Measurements from ENCODE around the gene KCNJ12. TPM values are rescaled to one million over a fixed set of nuclear protein-coding genes. Genes with fewer than 3 reads are reported as not detected.
"Not testable (repeated sequence)": the region's sequence is repeated elsewhere in the genome, so short reads cannot be mapped to it uniquely, and the experiment has no call there.

Gene KCNJ12
- total RNA-seq: 1 to 10 TPM; 1.5 to 3.2 (median 2.5) TPM

DNA sequence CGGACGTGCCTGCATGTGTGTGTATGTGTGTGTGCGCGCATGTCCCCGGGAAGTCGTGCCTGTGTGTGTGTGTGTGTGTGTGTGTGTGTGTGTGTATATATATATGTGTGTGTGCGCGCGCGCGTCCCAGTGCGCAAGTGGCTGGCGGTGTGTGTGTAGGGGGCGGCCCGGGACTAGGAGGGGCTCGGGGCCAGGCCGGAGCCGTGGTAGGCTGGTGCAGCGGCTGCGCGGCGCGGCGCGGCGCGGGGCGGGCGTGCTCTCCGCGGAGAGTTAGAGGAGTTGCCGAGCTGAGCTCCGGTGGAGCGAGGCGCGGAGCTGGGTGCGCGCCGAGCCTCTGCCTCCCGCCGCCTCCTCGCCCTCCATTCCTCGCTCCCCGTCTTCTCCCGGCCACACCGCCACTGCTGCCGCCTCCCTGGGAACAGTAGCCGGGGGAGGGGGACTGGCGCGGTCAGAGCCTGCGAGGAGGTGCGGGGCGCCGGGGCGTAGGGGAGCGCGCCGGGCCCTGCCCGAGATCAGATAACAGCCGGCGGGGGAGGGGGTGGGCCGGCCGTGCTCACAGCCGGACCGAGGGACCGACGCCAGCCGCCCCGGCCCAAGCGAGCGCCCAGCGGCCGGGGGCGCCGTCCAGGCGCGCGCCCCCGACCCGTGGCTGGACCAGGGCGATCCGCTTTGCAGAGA lies at the start of gene KCNJ12:
Gene KCNJ12, plus strand, starts transcription at position 277 of the 678 bp plus-strand sequence. CDS start 38,986 bp downstream, outside the sequence.
- DNase-seq (ENCODE audit: low spot score): no peak
- ATAC-seq (ENCODE audit: low FRiP score): peak; percentile 20
- TF ChIP-seq, protein P1, sequence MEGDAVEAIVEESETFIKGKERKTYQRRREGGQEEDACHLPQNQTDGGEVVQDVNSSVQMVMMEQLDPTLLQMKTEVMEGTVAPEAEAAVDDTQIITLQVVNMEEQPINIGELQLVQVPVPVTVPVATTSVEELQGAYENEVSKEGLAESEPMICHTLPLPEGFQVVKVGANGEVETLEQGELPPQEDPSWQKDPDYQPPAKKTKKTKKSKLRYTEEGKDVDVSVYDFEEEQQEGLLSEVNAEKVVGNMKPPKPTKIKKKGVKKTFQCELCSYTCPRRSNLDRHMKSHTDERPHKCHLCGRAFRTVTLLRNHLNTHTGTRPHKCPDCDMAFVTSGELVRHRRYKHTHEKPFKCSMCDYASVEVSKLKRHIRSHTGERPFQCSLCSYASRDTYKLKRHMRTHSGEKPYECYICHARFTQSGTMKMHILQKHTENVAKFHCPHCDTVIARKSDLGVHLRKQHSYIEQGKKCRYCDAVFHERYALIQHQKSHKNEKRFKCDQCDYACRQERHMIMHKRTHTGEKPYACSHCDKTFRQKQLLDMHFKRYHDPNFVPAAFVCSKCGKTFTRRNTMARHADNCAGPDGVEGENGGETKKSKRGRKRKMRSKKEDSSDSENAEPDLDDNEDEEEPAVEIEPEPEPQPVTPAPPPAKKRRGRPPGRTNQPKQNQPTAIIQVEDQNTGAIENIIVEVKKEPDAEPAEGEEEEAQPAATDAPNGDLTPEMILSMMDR (IDR thresholded peaks at IDR 0.05): no peak

DNA sequence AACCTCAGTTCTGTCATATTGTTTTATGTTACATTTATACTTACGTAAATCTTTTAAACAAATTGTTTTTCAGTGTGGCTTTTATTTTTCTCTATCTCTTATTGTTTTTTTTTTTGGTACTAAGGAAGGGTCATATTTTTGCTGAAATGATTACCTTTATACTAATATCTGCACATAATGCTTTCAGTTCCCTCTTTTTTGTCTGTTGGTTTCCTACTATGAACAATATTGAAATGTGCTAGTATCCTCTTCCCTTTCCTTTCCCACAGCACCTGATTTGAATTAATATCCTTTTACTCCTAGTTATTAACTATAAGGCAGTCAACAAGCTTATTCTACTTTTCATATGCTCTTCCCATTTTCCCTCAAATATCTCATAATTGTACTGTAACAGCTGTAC lies 48.2 kb upstream of the KCNJ12 start:
- DNase-seq (ENCODE audit: low spot score); ATAC-seq (ENCODE audit: low FRiP score): not testable (repeated sequence)

DNA sequence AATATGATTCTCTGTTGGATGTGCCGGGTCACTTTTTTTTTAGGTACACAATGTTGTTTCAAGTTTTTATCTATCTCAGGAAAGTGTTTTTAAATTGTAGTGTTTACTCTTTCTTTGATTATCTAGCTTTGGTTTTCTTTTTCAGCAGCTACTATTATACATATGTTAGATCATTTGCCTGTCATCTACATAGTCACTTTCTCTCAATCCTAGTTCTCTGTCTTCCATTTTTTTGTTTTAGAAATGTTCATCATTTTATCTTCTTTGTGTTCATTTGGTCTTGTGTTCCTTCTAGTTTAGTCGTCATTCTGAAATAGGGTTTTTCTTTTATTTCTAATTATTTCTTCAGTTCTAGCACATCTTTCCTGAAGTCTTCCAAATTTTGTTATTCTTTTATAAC lies 47.4 kb upstream of the KCNJ12 start:
- DNase-seq (ENCODE audit: low spot score); ATAC-seq (ENCODE audit: low FRiP score): not testable (repeated sequence)

DNA sequence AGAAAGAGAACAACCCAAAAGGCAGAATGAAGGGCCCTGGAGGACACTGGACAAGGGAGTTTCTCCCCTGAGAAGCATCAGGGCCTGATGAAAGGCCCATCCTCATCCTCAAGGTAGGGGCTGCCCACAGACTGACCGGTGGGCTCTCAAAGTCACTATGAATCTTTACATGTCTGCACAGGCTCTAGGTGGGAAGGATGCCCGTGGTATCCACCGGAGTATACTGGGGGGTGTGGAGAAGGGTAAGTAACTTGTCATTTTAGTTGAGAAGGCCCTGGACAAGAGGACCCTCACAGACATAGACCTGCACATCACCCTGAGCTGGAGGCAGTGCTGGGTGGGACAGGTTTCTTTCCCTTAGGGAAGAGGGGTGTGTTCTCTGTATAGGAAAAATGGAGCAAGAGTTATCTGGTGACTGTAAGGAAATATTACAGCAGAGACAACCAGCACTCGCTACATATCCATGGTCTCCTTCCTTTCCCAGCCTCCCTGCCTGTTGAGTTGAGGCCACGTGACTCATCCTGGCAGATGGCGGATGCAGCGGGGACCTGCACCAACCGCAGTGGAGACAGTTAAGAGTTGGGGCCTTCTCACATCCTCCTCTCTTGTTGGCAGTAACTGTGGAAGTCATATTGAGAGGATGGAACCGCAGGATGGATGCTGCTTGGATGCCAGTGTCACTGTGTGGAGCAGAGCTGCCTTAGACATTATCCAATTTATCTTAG lies 45.6 kb upstream of the KCNJ12 start:
- TF ChIP-seq, protein P1 (IDR thresholded peaks at IDR 0.05): no peak
- no peak for ATAC-seq (ENCODE audit: low FRiP score)
- no peak for DNase-seq (ENCODE audit: low spot score)

DNA sequence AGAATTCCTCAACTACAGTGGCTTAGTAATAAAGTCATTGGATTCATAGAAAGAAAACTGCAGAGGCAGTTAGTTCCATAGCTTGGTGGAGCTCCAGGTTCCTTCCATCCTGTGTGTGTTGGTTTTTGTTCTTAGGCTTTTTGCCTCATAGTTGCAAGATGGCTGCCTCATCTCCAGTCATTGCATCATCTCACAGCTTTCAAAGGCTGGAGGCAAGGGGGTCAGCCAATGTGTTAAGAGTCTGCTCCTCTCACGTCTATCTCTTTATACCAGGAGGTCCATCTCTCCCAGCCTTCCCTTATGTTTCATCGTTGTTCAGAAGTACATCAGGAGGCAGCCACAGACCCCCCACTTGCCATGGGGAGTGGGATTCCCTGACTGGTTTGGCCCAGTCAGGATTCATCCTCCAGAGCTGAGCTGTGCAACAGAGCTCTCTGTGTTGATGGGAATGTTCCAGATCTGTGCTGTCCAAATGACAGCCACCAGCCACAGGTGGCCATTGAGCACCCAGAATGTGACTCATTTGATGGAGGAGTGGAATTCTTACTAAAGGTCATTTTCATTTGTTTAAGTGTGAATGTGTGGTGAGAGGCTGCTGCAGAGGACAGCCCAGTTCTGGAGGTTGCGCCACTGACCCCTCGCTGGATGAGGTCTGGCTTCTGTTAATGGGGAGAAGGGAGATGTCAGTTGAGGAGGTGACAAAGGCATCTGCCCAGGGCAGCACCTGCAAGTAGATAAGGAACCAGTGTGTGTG lies 39.4 kb upstream of the KCNJ12 start:
- ATAC-seq (ENCODE audit: low FRiP score); DNase-seq (ENCODE audit: low spot score): not testable (repeated sequence)

DNA sequence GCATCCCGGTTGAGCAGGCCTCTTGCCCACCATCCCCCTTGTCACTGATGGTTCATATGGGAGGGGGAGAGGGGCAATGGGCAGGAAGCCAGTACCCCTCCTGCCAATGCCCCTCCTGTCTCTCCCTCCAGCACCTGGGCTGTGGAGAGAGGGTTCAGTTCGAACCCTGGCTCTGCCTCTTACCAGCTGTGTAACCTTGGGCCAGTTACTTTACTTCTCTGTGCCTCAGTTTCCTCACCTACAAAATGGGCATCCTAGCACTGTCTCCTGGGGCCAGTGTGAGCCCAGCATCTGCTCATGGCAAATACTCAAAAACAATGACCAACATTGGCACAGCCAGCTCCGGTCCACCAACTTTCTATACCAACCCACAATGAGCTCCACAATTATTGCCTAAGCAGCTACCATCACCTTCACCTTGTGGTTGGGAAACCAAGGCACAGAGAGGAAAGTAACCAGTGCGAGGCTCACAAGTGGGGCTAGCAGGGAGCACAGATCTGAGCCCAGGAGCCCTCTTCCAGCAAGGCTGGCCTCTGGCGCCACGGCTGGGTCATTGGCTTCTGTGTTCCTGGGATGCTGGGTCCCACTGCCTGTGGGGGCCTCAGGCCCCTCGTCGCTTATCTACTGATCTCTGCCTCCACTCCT lies 38.1 kb upstream of the KCNJ12 start:
- peak; percentile 9 for ATAC-seq (ENCODE audit: low FRiP score)
- not testable (repeated sequence) for DNase-seq (ENCODE audit: low spot score)

DNA sequence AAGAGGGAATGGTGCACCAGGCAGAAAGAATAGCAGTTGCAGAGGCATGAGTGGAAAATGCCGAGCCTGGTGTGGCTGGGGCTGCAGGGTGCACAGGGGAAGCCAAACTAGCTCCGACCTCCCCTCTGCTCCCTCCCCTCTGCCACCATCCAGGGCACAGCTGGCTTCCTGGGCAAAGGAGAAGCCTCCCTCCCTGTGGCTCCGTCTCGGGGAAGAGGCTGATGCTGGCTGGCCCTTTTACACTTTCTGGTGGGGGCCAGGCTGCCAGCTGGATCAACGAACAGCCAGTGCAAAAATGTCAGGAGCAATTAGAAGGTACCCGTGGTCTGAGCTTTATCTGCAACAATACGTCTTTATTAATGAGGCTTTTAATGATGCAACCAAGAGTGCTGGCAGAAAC lies 37.1 kb upstream of the KCNJ12 start:
- no peak for DNase-seq (ENCODE audit: low spot score)

DNA sequence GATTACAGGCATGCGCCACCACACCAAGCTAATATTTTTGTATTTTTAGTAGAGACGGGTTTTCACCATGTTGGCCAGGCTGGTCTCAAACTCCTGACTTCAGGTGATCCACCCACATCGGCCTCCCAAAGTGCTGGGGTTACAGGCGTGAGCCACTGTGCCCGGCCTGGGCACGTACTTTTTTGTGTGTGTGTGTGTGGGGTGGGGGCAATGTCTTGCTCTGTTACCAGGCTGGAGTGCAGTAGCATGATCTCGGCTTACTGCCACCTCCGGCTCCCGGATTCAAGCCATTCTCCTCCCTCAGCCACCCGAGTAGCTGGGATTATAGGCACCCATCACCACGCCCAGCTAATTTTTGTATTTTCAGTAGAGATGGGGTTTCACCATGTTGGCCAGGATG lies 36.6 kb upstream of the KCNJ12 start:
- ATAC-seq (ENCODE audit: low FRiP score); DNase-seq (ENCODE audit: low spot score): not testable (repeated sequence)

More for the DNA sequence above, 37.1 kb upstream of the KCNJ12 start:
- ATAC-seq (ENCODE audit: low FRiP score): no peak
- TF ChIP-seq, protein P1 (IDR thresholded peaks at IDR 0.05): no peak

DNA sequence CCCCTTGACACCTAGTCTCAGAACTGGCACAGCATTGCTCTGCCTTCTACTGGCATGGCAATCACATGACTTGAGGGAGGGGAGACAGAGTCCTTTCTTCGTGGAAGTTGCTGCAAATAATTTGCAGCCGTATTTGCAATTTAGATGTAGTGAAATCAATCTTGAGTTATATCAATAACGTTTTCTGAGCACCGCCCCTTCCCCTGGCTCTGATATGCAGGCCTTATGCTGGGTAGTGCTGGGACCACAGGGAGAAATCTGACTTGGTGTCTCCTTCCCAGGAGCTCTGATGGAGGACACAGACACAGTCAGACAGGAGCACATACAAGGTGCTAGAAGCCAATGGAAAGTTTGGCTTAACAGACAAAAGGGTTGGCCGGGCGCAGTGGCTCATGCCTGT lies 35.8 kb upstream of the KCNJ12 start:
- not testable (repeated sequence) for ATAC-seq (ENCODE audit: low FRiP score); DNase-seq (ENCODE audit: low spot score)

DNA sequence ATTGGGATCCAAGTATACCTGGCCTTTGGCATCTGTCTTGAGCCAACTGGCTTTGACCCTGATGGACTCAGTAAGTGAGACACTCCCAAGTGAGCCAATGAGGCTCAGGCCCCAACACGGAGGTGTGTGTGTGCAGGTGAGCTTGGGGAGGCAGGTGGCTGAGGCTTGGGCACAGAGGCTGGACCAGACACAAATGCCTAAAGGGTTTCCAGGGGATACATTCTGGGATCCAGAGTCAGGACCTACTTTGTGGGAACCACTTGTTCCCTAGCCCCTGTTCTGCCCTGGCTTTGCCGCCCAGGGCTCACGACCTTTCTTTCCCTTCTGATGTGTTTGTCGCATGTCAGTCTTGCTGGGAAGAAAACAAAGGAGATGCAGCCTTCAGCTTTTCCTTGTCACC lies 34.9 kb upstream of the KCNJ12 start:
- not testable (repeated sequence) for ATAC-seq (ENCODE audit: low FRiP score); DNase-seq (ENCODE audit: low spot score)

DNA sequence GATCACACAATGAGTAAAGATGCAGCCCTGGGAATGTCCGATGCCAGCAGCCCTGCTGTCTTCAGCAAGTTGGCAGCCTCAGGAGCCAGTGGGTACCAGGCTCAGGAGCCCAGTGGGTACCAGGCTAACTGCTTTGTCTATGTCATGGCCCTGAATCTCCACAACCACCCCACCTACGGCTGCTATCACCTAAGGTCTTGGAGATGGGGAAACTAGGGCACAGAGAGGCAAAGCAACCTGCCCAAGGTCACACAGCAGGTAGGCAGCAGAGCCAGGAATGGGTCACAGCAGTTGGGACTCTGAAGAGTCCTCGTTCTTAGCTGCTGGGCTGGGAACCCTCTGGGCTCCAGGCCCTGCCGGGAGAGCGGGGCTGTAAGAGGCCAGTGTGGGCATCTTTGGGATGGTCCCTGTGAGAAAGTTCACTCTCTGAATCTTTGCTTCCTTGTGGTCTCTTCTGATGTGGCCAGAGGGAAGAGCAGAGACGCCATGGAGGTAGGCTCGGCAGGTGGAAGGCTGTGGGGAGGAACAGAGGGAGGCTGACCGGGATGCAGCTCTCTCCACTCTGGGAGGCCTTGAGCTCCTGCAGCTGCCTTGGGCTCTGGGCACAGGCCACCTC lies 34.1 kb upstream of the KCNJ12 start:
- not testable (repeated sequence) for DNase-seq (ENCODE audit: low spot score); ATAC-seq (ENCODE audit: low FRiP score)

DNA sequence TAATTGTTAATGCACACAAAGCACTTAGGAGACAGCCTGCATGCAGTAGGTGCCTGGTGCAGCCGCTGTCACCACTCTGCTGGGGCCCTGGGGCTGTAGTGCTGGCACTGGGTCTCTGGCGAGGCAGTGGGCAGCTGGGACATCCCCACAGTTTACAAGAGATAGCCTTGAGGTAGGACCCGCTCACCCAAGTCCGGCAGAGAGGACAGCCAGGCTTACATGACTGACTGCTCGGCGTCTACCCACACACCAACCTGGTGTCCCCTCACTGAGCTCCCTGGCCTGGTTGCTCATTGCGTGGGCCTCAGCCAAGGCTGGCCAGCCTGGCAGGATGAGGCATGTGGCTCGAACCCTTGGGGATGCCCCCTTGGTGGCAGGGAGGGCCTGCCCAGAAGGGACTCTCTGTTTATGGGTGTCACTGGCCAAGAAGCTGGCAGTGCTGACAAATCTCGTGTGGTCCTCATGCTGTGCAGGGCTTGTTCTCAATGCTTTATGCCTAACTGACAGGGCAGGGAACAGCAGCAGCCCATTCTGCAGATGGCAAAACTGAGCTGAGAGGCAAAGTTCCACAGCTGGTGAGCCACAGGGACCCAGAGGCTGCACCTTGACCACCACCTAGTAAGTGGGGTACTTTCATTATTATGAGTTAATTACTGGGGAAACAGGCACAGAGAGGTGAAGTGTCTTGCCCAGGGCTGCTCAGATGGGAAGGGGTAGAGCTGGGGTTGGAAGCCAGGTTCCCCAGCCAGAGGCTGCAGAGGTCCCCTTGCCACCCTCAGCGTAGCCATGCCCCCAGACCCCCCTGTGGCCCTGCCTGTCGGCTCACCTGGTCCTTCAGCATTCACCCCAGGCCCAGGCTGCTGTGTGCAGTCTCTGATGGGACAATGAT lies 32.9 kb upstream of the KCNJ12 start:
- not testable (repeated sequence) for ATAC-seq (ENCODE audit: low FRiP score); DNase-seq (ENCODE audit: low spot score)

DNA sequence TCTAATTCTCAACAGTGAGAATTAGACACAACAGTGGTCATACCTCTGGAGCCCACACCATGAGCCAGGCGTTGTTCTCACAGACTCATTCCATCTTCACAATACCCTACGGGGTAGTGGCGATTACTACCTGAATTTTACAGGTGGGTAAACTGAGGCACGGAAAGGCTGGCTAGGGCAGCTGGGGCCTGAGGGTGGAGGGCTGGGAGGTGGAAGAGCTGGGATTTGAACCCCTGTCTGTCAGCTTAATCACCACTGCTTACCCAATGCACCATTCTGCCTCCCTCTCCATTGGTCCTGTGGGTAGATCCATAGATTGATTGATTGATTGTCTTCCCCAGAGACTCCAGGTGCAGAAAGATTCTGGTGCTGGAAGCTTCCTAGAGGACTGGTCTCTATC lies 31.4 kb upstream of the KCNJ12 start:
- DNase-seq (ENCODE audit: low spot score); ATAC-seq (ENCODE audit: low FRiP score): not testable (repeated sequence)
